ENCODE measurements around the gene ABR. TPM values are rescaled to one million over a fixed set of nuclear protein-coding genes. Genes with fewer than 3 reads are reported as not detected.
A peak's percentile ranks its signal among the peaks of the same experiment; 100 is the strongest.

The ABR gene
- polyA plus RNA-seq, 3 donors: 19.8 to 160 (median 26.0) TPM

GRCh38 chr17:1222321-1222720, 42.5 kb upstream of the ABR start:
- 100% methylated on average over 3 of the region's 8 CpGs for WGBS (ENCODE audit: insufficient coverage)
- H3K4me1 ChIP-seq (ENCODE audit: control insufficient read depth in 1 of 2, insufficient read depth in 2 of 2, low read length in 2 of 2): peaks cover 11 to 16% of the 10 kb centered on the region in 2 donors
- intact Hi-C loops (cut with micrococcal nuclease): no loop called here
- H3K36me3 ChIP-seq (replicated peaks in 1 of 2; ENCODE audit: control insufficient read depth in 1 of 2, insufficient read depth in 2 of 2, low read length in 2 of 2): peaks cover 5 to 26% of the 10 kb centered on the region in 2 donors
- no peak overlapping the region for H2AFZ ChIP-seq (ENCODE audit: insufficient read depth, low read depth, low read length, poor library complexity, severe bottlenecking)
- Mint-ChIP-seq H3K27ac (no peak overlapping the region), H3K27me3 (ENCODE audit: low read depth in 3 of 3) (no peaks in the 10 kb centered on the region), H3K36me3 (peaks cover 32 to 59% of the 10 kb centered on the region in 2 donors), H3K4me1 (peaks cover 37% of the 10 kb centered on the region), H3K9me3 (peaks cover 0 to 3% (median 0%) of the 10 kb centered on the region in 7 donors), H3K4me3 (no peak overlapping the region)
- no peak for DNase-seq
- H3K4me2 ChIP-seq (replicated peaks; ENCODE audit: extremely low read depth, low read length, poor library complexity, severe bottlenecking): no peak overlapping the region
- TF ChIP-seq CTCF (IDR thresholded peaks at IDR 0.05): no peak
- H3K4me3 ChIP-seq (replicated peaks in 1 of 3; ENCODE audit: low read depth in 2 of 3, low read length in 3 of 3): no peak overlapping the region
- no peak overlapping the region for H3K9ac ChIP-seq (ENCODE audit: insufficient read depth, low read length, poor library complexity, severe bottlenecking)
- no peaks in the 10 kb centered on the region for H3K9me3 ChIP-seq (replicated peaks in 1 of 2; ENCODE audit: control insufficient read depth in 1 of 2, insufficient read depth in 1 of 2, low read length in 2 of 2)
- H3K79me2 ChIP-seq (ENCODE audit: insufficient read depth, low read length): peaks cover 99% of the 10 kb centered on the region
- H4K20me1 ChIP-seq (ENCODE audit: insufficient read depth, low read length): peaks cover 98% of the 10 kb centered on the region
- no peaks in the 10 kb centered on the region for H3K27me3 ChIP-seq (ENCODE audit: control insufficient read depth in 2 of 2, insufficient read depth in 2 of 2, low read length in 2 of 2)
- H3K27ac ChIP-seq (ENCODE audit: low read depth in 1 of 2, low read length in 2 of 2): no peak overlapping the region

- peaks cover under 1 to 5% of the 10 kb centered on the region in 2 donors for H3K4me1 ChIP-seq (ENCODE audit: control insufficient read depth in 1 of 2, insufficient read depth in 2 of 2, low read length in 2 of 2)
- no peak overlapping the region for H2AFZ ChIP-seq (ENCODE audit: insufficient read depth, low read depth, low read length, poor library complexity, severe bottlenecking)
- peaks cover 23 to 52% of the 10 kb centered on the region in 2 donors for H3K36me3 Mint-ChIP-seq
- peaks cover 98% of the 10 kb centered on the region for H4K20me1 ChIP-seq (ENCODE audit: insufficient read depth, low read length)
- DNase-seq: no peak
- H3K27ac Mint-ChIP-seq: peak overlapping the region in 3 of 7 donors; percentile 4 to 43 (median 17)
- H3K4me2 ChIP-seq (replicated peaks; ENCODE audit: extremely low read depth, low read length, poor library complexity, severe bottlenecking): no peak overlapping the region
- H3K27ac ChIP-seq (ENCODE audit: low read depth in 1 of 2, low read length in 2 of 2): no peak overlapping the region
- no peak overlapping the region for H3K4me3 Mint-ChIP-seq
- H3K36me3 ChIP-seq (replicated peaks in 1 of 2; ENCODE audit: control insufficient read depth in 1 of 2, insufficient read depth in 2 of 2, low read length in 2 of 2): peaks cover 4 to 23% of the 10 kb centered on the region in 2 donors
- H3K27me3 ChIP-seq (ENCODE audit: control insufficient read depth in 2 of 2, insufficient read depth in 2 of 2, low read length in 2 of 2): no peaks in the 10 kb centered on the region
- H3K9me3 ChIP-seq (replicated peaks in 1 of 2; ENCODE audit: control insufficient read depth in 1 of 2, insufficient read depth in 1 of 2, low read length in 2 of 2): no peaks in the 10 kb centered on the region
- no peak for TF ChIP-seq CTCF (IDR thresholded peaks at IDR 0.05)
- H3K4me3 ChIP-seq (replicated peaks in 1 of 3; ENCODE audit: low read depth in 2 of 3, low read length in 3 of 3): no peak overlapping the region
- peaks cover 99% of the 10 kb centered on the region for H3K79me2 ChIP-seq (ENCODE audit: insufficient read depth, low read length)
- peaks cover 34% of the 10 kb centered on the region for H3K4me1 Mint-ChIP-seq
- H3K9ac ChIP-seq (ENCODE audit: insufficient read depth, low read length, poor library complexity, severe bottlenecking): no peak overlapping the region
- peaks cover 0 to 3% (median 0%) of the 10 kb centered on the region in 7 donors for H3K9me3 Mint-ChIP-seq
- 100% methylated on average over 1 of the region's 7 CpGs for WGBS (ENCODE audit: insufficient coverage)
- intact Hi-C loops (cut with micrococcal nuclease): no loop called here
- H3K27me3 Mint-ChIP-seq (ENCODE audit: low read depth in 3 of 3): no peaks in the 10 kb centered on the region
These were observed 41.4 kb upstream of the ABR start for GRCh38 chr17:1221209-1221608.
